Transverse colon (tissue), 4 donors: Measurements from ENCODE around the gene PCCA.

Source experiments
- POLR2A ChIP-seq: fragments of 450-650 bp; IDR thresholded peaks from one replicate; pipeline ENCODE4 v1.6.1; 2016; ENCODE audit warnings: antibody characterized with exemption, mild to moderate bottlenecking, moderate library complexity
- POLR2AphosphoS5 ChIP-seq, 3 donors: sonication (generic); formaldehyde crosslinking; IDR thresholded peaks; one replicate each; pipeline ENCODE4 v1.6.1; 2016; ENCODE audit warnings: antibody characterized with exemption in 3 of 3
- TF ChIP-seq, protein P1 (sequence below), 5 experiments: fragments of 200-600 bp in 3 of 5; fragments of 450-650 bp in 2 of 5; sonication (generic) in 3 of 5; IDR thresholded peaks; 1 replicate in 2 of 5; 2 replicates in 3 of 5; pipeline ENCODE4 v1.5.1; 2016 to 2017; ENCODE audit warnings: antibody characterized with exemption in 5 of 5, inconsistent platforms in 3 of 5, mild to moderate bottlenecking in 2 of 5, moderate library complexity in 1 of 5

DNA sequence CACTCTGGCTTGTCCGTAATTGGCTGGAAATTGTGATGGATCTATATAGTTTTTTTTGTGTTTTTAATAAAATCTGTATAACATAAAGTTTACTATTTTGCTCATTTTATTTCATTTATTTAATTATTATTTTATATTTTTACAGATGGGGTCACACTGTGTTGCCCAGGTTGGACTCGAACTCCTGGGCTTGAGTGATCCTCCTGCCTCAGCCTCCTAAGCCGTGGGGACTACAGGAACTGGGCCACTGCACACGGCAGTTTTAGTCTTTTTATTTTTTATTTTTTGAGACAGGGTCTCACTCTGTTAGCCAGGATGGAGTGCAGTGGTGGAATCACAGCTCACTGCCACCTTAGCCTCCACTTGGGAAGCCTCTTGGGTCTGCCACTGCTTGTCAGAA is 58.9 kb downstream of the PCCA start:
- TF ChIP-seq, protein P1, sequence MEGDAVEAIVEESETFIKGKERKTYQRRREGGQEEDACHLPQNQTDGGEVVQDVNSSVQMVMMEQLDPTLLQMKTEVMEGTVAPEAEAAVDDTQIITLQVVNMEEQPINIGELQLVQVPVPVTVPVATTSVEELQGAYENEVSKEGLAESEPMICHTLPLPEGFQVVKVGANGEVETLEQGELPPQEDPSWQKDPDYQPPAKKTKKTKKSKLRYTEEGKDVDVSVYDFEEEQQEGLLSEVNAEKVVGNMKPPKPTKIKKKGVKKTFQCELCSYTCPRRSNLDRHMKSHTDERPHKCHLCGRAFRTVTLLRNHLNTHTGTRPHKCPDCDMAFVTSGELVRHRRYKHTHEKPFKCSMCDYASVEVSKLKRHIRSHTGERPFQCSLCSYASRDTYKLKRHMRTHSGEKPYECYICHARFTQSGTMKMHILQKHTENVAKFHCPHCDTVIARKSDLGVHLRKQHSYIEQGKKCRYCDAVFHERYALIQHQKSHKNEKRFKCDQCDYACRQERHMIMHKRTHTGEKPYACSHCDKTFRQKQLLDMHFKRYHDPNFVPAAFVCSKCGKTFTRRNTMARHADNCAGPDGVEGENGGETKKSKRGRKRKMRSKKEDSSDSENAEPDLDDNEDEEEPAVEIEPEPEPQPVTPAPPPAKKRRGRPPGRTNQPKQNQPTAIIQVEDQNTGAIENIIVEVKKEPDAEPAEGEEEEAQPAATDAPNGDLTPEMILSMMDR (IDR thresholded peaks at IDR 0.05) = no peak
- TF ChIP-seq POLR2AphosphoS5 (IDR thresholded peaks at IDR 0.05) (no peak), POLR2A (no peak)
